WERI-Rb-1 (cell line): Measurements from ENCODE around the gene BUD31.
"Not testable (repeated sequence)": the region's sequence is repeated elsewhere in the genome, so short reads cannot be mapped to it uniquely, and the experiment has no call there.

Experiments used
- DNase-seq: peaks from one replicate; pipeline ENCODE4 v3.0.0-alpha.2; 2020
- H3K27ac ChIP-seq: fragments of 250-450 bp; sonication (Bioruptor Pico); 2 replicates; pipeline ENCODE4 v1.5.1; 2020; ENCODE audit warnings: mild to moderate bottlenecking, moderate library complexity
- H3K27me3 ChIP-seq: fragments of 250-450 bp; sonication (Bioruptor Pico); 2 replicates; pipeline ENCODE4 v1.5.1; 2021; ENCODE audit warnings: mild to moderate bottlenecking, low read depth, moderate library complexity; ENCODE audit not compliant: insufficient read depth, severe bottlenecking
- H3K36me3 ChIP-seq: fragments of 250-450 bp; sonication (Bioruptor Pico); 2 replicates; pipeline ENCODE4 v1.5.1; 2020; ENCODE audit warnings: mild to moderate bottlenecking, moderate library complexity
- H3K4me3 ChIP-seq: 2 replicates; pipeline ENCODE4 v1.5.1; 2011; ENCODE audit warnings: low read depth, mild to moderate bottlenecking, control low read depth, low read length
- H3K9me3 ChIP-seq: fragments of 250-450 bp; sonication (Bioruptor Pico); 2 replicates; pipeline ENCODE4 v1.5.1; 2021; ENCODE audit warnings: mild to moderate bottlenecking, moderate library complexity; ENCODE audit not compliant: severe bottlenecking
- CTCF ChIP-seq: IDR thresholded peaks from 2 replicates; pipeline ENCODE4 v1.5.1; 2011; ENCODE audit warnings: low read depth, mild to moderate bottlenecking, control low read depth, inconsistent platforms, low read length

The BUD31 gene

GRCh38 chr7:99373091-99374066 is 35.4 kb upstream of the BUD31 start:
- H3K36me3 ChIP-seq: peaks cover 4% of the 10 kb centered on the region; the same call in 1 of the 2 replicates
- H3K27me3 ChIP-seq: no peaks in the 10 kb centered on the region
- no peak overlapping the region; the same call in 1 of the 2 replicates for H3K27ac ChIP-seq

GRCh38 chr7:99374111-99375064 is 34.4 kb upstream of the BUD31 start, which contains the start of gene ARPC1B:
TSS of gene ARPC1B (plus strand) at chr7:99374730. CDS start at chr7:99385715, 10,985 bp downstream.
- Histone ChIP-seq H3K27me3 (no peaks in the 10 kb centered on the region), H3K9me3 (no peaks in the 10 kb centered on the region), H3K4me3 (peak within 1 kb of the TSS; percentile 72), H3K27ac (peak within 1 kb of the TSS; percentile 42), H3K36me3 (no peaks in the 10 kb centered on the region)
- TF ChIP-seq CTCF: no peak
- DNase-seq: peak; percentile 65

More at GRCh38 chr7:99373091-99374066, 35.4 kb upstream of the BUD31 start:
- DNase-seq: no peak
- no peak for TF ChIP-seq CTCF
- Histone ChIP-seq H3K9me3 (no peaks in the 10 kb centered on the region), H3K4me3 (no peak overlapping the region)

- no peak for TF ChIP-seq CTCF
- H3K27ac ChIP-seq: no peak overlapping the region
- DNase-seq: peak; percentile 67
Observed at GRCh38 chr7:99375070-99375807, 33.5 kb upstream of the BUD31 start.

GRCh38 chr7:99379043-99379577 is 29.7 kb upstream of the BUD31 start:
- Histone ChIP-seq H3K27ac (no peak overlapping the region), H3K27me3 (no peaks in the 10 kb centered on the region), H3K36me3 (no peaks in the 10 kb centered on the region), H3K9me3 (no peaks in the 10 kb centered on the region), H3K4me3 (no peak overlapping the region)
- DNase-seq: no peak
- no peak for TF ChIP-seq CTCF

More at GRCh38 chr7:99375070-99375807, 33.5 kb upstream of the BUD31 start:
- no peaks in the 10 kb centered on the region for H3K36me3 ChIP-seq
- H3K9me3 ChIP-seq: no peaks in the 10 kb centered on the region
- H3K27me3 ChIP-seq: no peaks in the 10 kb centered on the region
- H3K4me3 ChIP-seq: peak overlapping the region; percentile 72

- H3K4me3 ChIP-seq, H3K27me3 ChIP-seq, H3K27ac ChIP-seq, H3K9me3 ChIP-seq, H3K36me3 ChIP-seq, DNase-seq: not testable (repeated sequence)
Observed at GRCh38 chr7:99379693-99380031, 29.1 kb upstream of the BUD31 start.
